Fibroblast of lung (primary cell): ENCODE results near the gene PNKP.

Experiments
- EZH2 ChIP-seq: IDR thresholded peaks from 2 replicates; pipeline ENCODE4 v1.5.1; 2012; ENCODE audit warnings: low read length, control low read depth, mild to moderate bottlenecking; ENCODE audit errors: missing control alignments
- TF ChIP-seq, protein P1 (sequence below), 2 donors: IDR thresholded peaks in 1 of 2; conservative IDR thresholded peaks in 1 of 2; 1 replicate in 1 of 2; 2 replicates in 1 of 2; pipeline ENCODE4 v1.5.1; 2011 to 2012; ENCODE audit warnings: low read length in 2 of 2, control low read depth in 1 of 2, inconsistent platforms in 1 of 2, low read depth in 1 of 2, mild to moderate bottlenecking in 1 of 2

DNA sequence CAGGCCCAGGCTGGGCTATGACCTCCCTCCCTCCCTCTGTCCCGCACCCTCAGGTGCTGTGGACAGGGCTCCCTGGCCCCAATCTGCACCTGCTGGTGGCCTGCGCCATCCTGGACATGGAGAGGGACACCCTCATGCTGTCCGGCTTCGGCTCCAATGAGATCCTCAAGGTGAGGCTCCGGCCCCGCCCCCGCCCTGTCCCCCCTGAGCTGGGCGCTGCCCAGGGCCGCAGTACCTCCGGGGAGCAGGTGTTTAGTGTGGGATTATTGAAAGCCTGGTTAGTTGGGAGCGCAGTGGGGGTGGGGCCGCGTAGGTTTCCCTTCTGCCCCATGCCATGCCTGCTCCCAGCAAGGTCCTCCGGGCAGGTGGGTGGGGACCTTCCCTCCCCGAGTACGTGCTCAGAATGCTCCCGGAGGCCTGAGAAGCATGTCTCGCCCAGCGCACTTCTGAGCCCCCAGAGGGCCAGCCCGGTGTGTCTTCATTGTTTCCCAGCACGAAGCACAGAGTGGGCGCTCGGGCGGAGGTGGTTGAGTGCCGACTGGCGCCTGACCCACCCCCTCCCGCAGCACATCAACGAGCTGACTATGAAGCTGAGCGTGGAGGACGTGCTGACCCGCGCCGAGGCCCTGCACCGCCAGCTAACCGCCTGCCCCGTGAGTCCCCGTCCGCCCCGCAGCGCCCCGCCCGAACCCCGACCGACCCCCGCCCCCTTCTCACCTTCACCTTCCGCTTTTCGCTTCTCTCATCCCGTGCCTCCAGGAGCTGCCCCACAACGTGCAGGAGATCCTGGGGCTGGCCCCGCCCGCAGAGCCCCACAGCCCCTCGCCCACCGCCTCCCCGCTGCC is 20.5 kb upstream of the PNKP start:
- TF ChIP-seq, protein P1, sequence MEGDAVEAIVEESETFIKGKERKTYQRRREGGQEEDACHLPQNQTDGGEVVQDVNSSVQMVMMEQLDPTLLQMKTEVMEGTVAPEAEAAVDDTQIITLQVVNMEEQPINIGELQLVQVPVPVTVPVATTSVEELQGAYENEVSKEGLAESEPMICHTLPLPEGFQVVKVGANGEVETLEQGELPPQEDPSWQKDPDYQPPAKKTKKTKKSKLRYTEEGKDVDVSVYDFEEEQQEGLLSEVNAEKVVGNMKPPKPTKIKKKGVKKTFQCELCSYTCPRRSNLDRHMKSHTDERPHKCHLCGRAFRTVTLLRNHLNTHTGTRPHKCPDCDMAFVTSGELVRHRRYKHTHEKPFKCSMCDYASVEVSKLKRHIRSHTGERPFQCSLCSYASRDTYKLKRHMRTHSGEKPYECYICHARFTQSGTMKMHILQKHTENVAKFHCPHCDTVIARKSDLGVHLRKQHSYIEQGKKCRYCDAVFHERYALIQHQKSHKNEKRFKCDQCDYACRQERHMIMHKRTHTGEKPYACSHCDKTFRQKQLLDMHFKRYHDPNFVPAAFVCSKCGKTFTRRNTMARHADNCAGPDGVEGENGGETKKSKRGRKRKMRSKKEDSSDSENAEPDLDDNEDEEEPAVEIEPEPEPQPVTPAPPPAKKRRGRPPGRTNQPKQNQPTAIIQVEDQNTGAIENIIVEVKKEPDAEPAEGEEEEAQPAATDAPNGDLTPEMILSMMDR (conservative IDR thresholded peaks at IDR 0.05 in 1 of 2, IDR thresholded peaks at IDR 0.05 in 1 of 2; ENCODE audit: low read depth in 1 of 2, low read length in 2 of 2) = no peak
- TF ChIP-seq EZH2 = no peak
